GM21528 (cell line): ENCODE measurements around the gene MGLL.
"Not testable (repeated sequence)": the region's sequence is repeated elsewhere in the genome, so short reads cannot be mapped to it uniquely, and the experiment has no call there.

Source experiments
- ATAC-seq: cut with Tn5 transposase; IDR thresholded peaks from one replicate; pipeline ENCODE4 v1.9.1; 2021; ENCODE audit warnings: mild to moderate bottlenecking, moderate library complexity; ENCODE audit not compliant: unreplicated experiment, low FRiP score

The MGLL gene

DNA sequence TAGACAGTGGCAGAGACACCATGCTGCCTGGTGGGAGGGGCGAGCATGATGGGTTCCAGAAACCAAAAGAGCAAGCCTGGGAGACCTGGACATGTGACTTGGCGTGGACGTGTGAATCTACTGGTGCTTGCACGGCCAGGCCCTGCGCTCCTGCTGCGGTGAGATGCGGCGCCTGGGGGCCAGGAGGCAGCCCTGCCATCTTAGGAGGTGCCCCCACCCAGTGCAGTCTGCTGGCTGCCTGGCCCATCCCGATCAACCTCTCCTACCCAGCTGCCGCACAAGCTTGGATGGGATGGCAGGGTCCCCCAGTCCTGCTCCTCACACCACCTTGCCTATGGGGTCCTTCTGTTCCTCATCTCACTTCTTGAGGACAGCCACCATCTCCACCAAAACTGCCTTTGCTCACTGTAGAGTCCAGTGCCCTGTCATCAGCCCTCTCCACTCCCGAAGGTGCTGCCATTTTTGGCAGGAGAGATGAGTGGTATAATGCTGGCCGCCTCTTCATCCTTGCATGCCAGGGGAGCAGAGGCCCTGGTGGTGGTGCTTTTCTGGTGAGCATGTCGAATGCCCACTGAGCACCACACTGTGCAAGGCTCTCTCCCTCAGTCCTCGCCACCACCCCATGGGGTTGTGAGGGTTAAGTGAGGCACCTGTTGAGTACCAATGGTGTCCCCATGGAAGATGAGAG is 152.6 kb downstream of the MGLL start:
- ATAC-seq: no peak

- ATAC-seq: no peak
Observed at GRCh38 chr3:127668906-127669305, 153.4 kb downstream of the MGLL start.

GRCh38 chr3:127667119-127667681 is 155.1 kb downstream of the MGLL start:
- ATAC-seq: no peak

DNA sequence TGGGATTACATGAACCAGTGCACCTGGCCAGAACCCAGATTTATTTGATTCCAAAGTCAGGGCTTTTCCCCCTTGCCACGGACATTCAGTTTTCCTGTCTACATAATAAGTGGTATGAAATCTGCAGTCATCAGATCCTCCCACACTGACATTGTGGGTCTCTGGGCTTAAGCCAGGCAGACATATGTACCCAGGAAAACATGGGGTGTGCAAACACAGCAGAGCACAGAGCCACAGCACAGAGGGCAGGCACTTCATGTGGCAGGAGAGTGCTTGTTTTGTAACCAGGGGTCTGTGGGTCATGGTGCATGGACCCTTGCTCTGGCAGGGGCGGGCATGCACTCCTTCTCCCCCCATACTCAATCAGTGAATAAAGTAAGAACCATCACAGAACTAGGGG is 155.6 kb downstream of the MGLL start:
- no peak for ATAC-seq

DNA sequence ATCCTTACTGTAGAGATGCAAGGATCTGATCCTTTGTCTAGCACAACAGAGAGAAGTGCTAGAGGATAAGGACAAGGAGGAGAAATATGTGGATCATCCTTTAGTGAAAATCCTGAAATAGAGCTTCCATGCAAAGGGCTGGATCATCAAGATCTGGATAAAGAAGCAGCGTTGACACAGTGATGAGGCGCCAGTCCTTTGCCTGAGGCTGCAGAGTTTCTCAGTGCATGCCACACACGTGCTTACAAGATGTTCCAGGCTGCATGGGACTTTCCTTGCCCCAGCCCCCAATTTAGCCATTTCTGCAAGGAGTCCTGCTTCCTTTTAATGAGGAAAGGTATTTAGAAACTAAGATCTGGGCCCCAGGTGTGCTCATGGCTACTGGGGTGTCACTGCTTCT is 156.7 kb downstream of the MGLL start:
- ATAC-seq: no peak

DNA sequence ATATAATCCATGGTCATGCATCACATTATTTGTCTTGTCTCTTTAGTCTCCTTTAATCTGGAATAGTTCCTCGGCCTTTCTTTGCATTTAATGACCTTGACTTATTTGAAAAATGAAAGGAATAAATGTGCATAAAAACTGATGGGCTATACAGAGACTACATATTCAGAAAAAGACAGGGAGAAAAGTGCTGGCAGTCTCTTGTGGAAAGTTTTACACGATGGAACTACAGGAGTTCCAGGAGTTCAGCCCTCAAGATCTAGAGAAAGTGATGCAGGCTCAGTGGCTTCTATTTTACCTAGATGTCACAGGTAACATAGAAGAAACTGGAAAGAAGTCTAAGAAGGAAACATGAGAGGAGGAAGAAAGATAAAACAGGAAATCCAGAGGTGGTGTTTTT is 157.2 kb downstream of the MGLL start:
- ATAC-seq: no peak

DNA sequence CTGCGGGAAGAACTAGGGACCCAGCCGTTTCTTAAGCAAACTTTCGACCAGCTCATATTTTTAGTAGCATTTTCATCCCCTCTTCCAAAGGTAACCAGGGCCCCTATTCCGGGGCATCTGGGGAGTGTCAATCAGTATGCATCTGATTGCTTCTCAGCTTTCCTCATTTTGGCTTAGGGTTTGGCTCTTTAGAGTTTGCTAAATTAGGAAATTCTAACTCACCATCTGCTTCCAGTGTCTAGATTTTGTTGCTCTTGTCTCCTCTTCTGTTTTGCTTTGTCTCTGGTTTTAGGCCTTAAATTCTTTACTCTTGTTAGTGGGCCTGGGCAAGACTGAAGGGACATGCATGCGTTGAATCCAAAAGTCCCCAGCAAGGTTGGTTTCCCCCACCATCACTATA is 159.2 kb downstream of the MGLL start:
- no peak for ATAC-seq

GRCh38 chr3:127662001-127662469 is 160.3 kb downstream of the MGLL start:
- no peak for ATAC-seq

DNA sequence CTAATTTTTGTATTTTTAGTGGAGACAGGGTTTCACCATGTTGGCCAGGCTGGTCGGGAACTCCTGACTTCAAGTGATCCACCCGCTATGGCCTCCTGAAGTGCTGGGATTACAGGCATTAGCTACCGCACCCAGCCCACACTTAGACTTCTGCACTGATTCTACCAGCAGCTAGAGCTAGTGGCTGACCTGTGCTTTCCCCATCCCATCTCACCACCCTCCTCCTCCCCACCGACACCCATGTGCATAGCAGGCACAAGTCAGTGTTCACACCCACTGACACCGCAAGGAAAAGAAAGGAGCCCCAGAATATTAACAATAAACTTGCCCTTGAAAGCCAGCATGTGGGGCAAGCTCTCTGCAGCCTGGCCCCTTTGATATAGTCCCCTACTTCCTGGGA is 160.7 kb downstream of the MGLL start:
- ATAC-seq: no peak

GRCh38 chr3:127660621-127661251 is 161.6 kb downstream of the MGLL start:
- no peak for ATAC-seq

DNA sequence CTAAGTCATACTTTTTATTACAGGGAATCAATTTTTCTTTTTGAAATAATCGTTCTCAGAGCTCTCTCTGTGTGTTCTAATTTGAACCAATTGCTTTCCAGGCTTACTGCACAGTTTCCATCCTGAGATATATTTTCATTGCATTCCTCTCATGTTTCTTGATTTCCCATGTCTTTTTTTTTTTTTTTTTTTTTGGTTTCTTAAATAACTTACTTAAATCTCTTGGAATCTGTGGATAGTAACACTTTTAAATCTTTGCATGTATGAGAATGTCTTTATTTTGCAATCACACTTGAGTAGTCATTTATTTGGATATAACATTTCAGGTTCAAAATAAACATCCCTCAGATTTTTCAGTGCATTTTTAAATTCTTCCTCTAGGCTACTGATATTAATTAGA is 164.1 kb downstream of the MGLL start:
- ATAC-seq: no peak

DNA sequence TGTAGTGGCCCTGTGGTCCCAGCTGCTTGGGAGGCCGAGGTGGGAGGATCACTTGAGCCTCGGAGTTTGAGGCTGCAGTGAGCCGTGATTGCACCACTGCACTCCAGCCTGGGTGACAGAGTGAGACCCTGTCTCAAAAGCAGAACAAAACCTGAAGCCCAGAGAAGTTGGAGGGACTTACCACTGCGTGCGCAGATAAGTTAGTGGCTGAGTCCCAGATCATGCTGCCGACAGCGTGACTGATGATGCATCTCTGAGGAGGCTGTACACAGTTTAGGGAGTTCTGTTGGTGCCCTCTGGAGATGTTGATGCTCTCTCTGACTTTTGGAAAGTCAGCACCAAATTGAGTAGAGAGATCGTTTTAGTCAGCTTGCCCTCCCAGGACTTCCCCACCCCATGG is 165.4 kb downstream of the MGLL start:
- no peak for ATAC-seq

DNA sequence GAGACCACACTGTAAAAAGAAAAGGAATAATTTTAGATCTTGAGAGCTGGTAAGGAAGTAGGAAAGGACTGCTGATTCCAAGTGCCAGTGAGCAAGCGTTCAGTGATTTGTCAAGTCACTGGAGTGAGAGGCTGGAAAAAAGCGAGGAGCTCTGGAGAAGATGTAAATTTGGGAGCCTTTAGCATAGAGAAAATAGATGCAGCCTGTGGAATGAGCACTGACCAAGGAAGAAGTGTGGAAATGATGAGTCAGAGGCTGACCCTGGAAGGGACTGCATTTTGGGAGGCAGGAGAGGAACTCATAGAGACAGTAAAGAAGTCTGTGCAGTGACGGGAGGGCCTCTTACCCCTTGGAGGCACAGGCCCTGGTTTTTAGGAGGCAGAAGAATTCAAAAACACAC is 166.7 kb downstream of the MGLL start:
- no peak for ATAC-seq

GRCh38 chr3:127654993-127655392 is 167.3 kb downstream of the MGLL start:
- ATAC-seq: not testable (repeated sequence)

- ATAC-seq: no peak
Observed at GRCh38 chr3:127654374-127654773, 167.9 kb downstream of the MGLL start.

DNA sequence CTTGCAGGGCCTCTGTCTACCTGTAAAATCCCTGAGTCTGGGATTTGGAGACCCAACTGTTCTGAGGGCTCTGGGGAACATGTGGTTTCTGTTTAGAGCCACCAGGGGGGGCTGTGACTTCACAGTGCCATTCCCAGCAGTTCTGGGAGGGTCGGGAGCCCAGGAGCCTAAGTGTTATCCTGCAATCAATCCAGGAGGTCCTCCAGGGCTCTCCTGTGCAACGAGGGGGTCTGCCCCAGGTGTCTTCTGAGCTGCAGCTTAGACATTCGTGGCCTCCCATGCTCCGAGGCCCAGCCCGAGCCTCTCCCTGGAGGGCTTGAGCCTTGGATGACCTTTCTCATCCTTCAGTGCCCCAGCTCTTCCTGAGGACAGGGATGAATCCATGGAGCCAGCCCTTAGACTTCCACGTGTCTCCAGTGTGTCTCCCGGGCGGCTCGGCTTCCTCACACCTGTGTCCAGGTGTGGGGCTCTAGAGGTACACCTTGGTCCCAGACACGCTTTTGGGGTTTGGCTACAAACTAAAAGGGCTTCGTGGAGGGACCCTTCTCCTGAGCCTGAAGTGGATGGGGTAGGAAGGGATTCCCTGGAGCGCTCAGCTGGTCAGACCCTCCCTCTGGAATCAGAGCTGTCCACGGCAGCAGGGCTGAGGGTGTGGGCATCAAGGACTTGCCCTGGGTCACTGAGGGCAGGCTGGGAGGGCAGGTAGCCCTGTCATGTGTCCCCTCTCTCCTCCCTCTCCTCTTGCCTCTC is 169.9 kb downstream of the MGLL start:
- ATAC-seq: no peak

GRCh38 chr3:127651516-127652172 is 170.7 kb downstream of the MGLL start:
- ATAC-seq: no peak

DNA sequence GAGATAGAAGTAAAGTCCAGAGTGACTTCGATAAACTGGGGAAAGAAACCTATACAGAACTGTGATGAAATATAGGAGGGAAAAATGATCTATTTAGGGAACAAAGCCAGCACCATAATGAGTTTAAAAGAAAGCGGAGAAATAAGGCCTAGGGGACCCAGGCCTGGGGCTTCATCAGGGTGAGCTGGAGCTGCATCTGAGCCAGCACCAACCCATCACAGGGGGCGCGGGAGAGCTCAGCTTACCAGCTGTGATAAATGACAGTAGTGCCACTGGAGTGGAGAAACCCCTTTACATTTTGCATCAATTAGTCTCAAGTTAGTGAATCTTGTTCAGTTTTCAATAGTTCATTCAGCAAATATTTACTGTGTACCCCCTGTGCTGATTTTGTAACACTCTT is 172.1 kb downstream of the MGLL start:
- ATAC-seq: no peak

- ATAC-seq: no peak
Observed at GRCh38 chr3:127647845-127648204, 174.5 kb downstream of the MGLL start.

DNA sequence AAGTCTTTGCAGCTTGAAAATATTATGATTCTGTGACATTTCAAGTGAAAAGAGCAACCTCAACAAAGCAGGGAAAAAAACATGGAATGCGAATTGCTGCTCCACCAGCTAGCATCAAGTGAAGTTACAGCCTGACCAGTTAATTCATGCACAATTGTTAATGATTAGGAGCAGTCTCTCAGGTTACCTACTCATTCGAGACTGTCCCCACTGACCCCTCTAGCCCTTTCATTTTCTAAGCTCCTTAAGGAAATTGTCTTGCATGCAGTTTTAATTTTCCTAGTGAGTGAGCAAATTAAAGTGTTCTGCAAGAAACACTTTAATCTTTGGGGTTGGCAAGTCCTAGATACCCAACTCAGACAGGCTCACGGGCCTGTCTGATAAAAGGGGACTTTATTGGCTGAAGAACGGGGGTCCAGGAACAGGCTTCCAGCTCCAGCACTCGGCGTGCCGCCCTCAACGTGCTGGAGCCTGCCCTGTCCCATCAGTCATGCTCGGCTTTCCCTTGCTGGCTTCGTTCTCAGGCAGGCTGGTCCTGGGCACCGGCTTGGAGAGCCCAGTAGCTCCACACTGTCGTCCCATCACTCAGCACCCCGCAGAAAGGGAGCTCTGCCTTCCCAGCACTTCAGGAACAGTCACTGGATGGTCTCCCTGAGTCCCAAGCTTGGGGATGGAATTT is 175.0 kb downstream of the MGLL start:
- no peak for ATAC-seq
